BJ (cell line): Measurements from ENCODE around the gene VLDLR. TPM values are rescaled to one million over a fixed set of nuclear protein-coding genes. Genes with fewer than 3 reads are reported as not detected.

ENCODE experiments used
- CTCF ChIA-PET: fragments of 350-600 bp; formaldehyde crosslinking; extraction: SDS; loops from one replicate; lab custom pipeline; 2021; ENCODE audit warnings: antibody characterized with exemption, inconsistent platforms; lab: Yijun Ruan, JAX
- POLR2A ChIA-PET: fragments of 300-600 bp; sonication (Branson Sonifier 250); formaldehyde crosslinking; extraction: SDS; loops from one replicate; lab custom pipeline; 2021; ENCODE audit warnings: antibody characterized with exemption; lab: Charles Lee
- DNase-seq: peaks from one replicate; pipeline ENCODE4 v3.0.0-alpha.2; 2011; ENCODE audit warnings: low read depth
- H3K27me3 ChIP-seq: 2 replicates; pipeline ENCODE4 v1.6.0; 2011; ENCODE audit warnings: low read length; ENCODE audit not compliant: control insufficient read depth, insufficient read depth
- H3K36me3 ChIP-seq: 2 replicates; pipeline ENCODE4 v1.5.1; 2011; ENCODE audit warnings: low read length; ENCODE audit not compliant: control insufficient read depth, insufficient read depth
- H3K4me3 ChIP-seq: 2 replicates; pipeline ENCODE4 v1.5.1; 2011; ENCODE audit warnings: low read depth, mild to moderate bottlenecking, control low read depth, low read length
- CTCF ChIP-seq: IDR thresholded peaks from 2 replicates; pipeline ENCODE4 v1.5.1; 2011; ENCODE audit warnings: low read depth, mild to moderate bottlenecking, control low read depth, inconsistent platforms, low read length, moderate library complexity; ENCODE audit not compliant: insufficient read depth
- polyA plus RNA-seq: library from polyadenylated mRNA; depleted of rRNA; stranded (reverse); fragments of >200 nt; gene quantifications from 2 replicates; pipeline ENCODE4 v1.2.3, GENCODE V29; 2011

VLDLR gene
- polyA plus RNA-seq, 1 experiment = 34.4 TPM

GRCh38 chr9:2624051-2624682 is 2.6 kb downstream of the VLDLR start:
- TF ChIP-seq CTCF = no peak
- H3K27me3 ChIP-seq = 0 out of 2 replicates have a peak, but pooled peaks cover under 1% of the 10 kb centered on the region
- ChIA-PET POLR2A (no interaction called here), CTCF (interaction anchor here (1.0 to 1.5 kb wide), 2 partner anchors 9 to 10 kb away, joined by 3 to 4 read pairs; no protein-coding TSS in a partner anchor)
- no peak for DNase-seq
- H3K36me3 ChIP-seq = no peaks in the 10 kb centered on the region
- H3K4me3 ChIP-seq = no peak overlapping the region

- no peak for TF ChIP-seq CTCF
- Histone ChIP-seq H3K27me3 (no peaks in the 10 kb centered on the region), H3K4me3 (no peak overlapping the region), H3K36me3 (no peaks in the 10 kb centered on the region)
- no peak for DNase-seq
- CTCF ChIA-PET = interaction anchor here (0.6 to 1.5 kb wide), 2 partner anchors 8 to 89 kb away, joined by 3 to 4 read pairs; no protein-coding TSS in a partner anchor
- POLR2A ChIA-PET = no interaction called here
Observed at GRCh38 chr9:2625427-2625826, 3.8 kb downstream of the VLDLR start.

- POLR2A ChIA-PET = interaction anchor here (0.7 kb wide), 1 partner anchor 581 kb away, joined by 3 read pairs; no protein-coding TSS in a partner anchor
- CTCF ChIA-PET = no interaction called here
- TF ChIP-seq CTCF = no peak
- Histone ChIP-seq H3K4me3 (no peak overlapping the region), H3K27me3 (no peaks in the 10 kb centered on the region), H3K36me3 (no peaks in the 10 kb centered on the region)
- no peak for DNase-seq
Observed at GRCh38 chr9:2628919-2629318, 7.3 kb downstream of the VLDLR start.

GRCh38 chr9:2630158-2630557 is 8.6 kb downstream of the VLDLR start:
- Histone ChIP-seq H3K4me3 (no peak overlapping the region), H3K27me3 (no peaks in the 10 kb centered on the region), H3K36me3 (no peaks in the 10 kb centered on the region)
- ChIA-PET POLR2A (no interaction called here), CTCF (interaction anchor here (1.0 kb wide), 1 partner anchor 10 kb away, joined by 3 read pairs; no protein-coding TSS in a partner anchor)
- DNase-seq = no peak
- no peak for TF ChIP-seq CTCF

- no peak for TF ChIP-seq CTCF
- Histone ChIP-seq H3K4me3 (no peak overlapping the region), H3K36me3 (no peaks in the 10 kb centered on the region; the same call in 1 of the 2 replicates), H3K27me3 (no peaks in the 10 kb centered on the region)
- POLR2A ChIA-PET = no interaction called here
- DNase-seq = no peak
- CTCF ChIA-PET = interaction anchor here (1.6 kb wide), 1 partner anchor 15 kb away, joined by 3 read pairs; no protein-coding TSS in a partner anchor
Observed at GRCh38 chr9:2631263-2631662, 9.7 kb downstream of the VLDLR start.
